HG03460 (cell line): Measurements from ENCODE around the gene SULT2A1.
"Not testable (repeated sequence)": the region's sequence is repeated elsewhere in the genome, so short reads cannot be mapped to it uniquely, and the experiment has no call there.

Experiments
- ATAC-seq: cut with Tn5 transposase; IDR thresholded peaks from one replicate; pipeline ENCODE4 v1.9.1; 2021; ENCODE audit not compliant: unreplicated experiment

The SULT2A1 gene

GRCh38 chr19:47886010-47886559 lies at the start of gene SULT2A1:
SULT2A1 (minus strand) TSS chr19:47886315; CDS start chr19:47886257, 58 bp downstream.
- ATAC-seq = no peak

- ATAC-seq = not testable (repeated sequence)
These were observed 42.5 kb upstream of the SULT2A1 start for GRCh38 chr19:47928581-47928980.

GRCh38 chr19:47920107-47920506 lies 34.0 kb upstream of the SULT2A1 start:
- not testable (repeated sequence) for ATAC-seq

- ATAC-seq = not testable (repeated sequence)
These were observed 24.1 kb upstream of the SULT2A1 start for GRCh38 chr19:47910191-47910590.

GRCh38 chr19:47909350-47909749 lies 23.2 kb upstream of the SULT2A1 start:
- ATAC-seq = not testable (repeated sequence)

- ATAC-seq = no peak
These were observed 15.3 kb upstream of the SULT2A1 start for GRCh38 chr19:47901370-47901769.

GRCh38 chr19:47899335-47899734 lies 13.2 kb upstream of the SULT2A1 start:
- no peak for ATAC-seq

GRCh38 chr19:47897861-47898260 lies 11.7 kb upstream of the SULT2A1 start:
- ATAC-seq = no peak

- ATAC-seq = no peak
These were observed 10.7 kb upstream of the SULT2A1 start for GRCh38 chr19:47896773-47897172.

- no peak for ATAC-seq
These were observed 9.9 kb upstream of the SULT2A1 start for GRCh38 chr19:47896019-47896418.

GRCh38 chr19:47895165-47895782 lies 9.2 kb upstream of the SULT2A1 start:
- no peak for ATAC-seq

GRCh38 chr19:47891923-47892666 lies 6.0 kb upstream of the SULT2A1 start:
- ATAC-seq = no peak

- ATAC-seq = no peak
These were observed 5.5 kb upstream of the SULT2A1 start for GRCh38 chr19:47891622-47891922.

GRCh38 chr19:47890865-47891621 lies 4.9 kb upstream of the SULT2A1 start:
- no peak for ATAC-seq

GRCh38 chr19:47885067-47885463 lies 1.1 kb downstream of the SULT2A1 start:
- no peak for ATAC-seq

- ATAC-seq = no peak
These were observed 3.2 kb downstream of the SULT2A1 start for GRCh38 chr19:47882890-47883289.

GRCh38 chr19:47881757-47882156 lies 4.4 kb downstream of the SULT2A1 start:
- no peak for ATAC-seq

GRCh38 chr19:47879385-47879784 lies 6.7 kb downstream of the SULT2A1 start:
- not testable (repeated sequence) for ATAC-seq

GRCh38 chr19:47878906-47879305 lies 7.2 kb downstream of the SULT2A1 start:
- ATAC-seq = no peak

- ATAC-seq = no peak
These were observed 20.9 kb downstream of the SULT2A1 start for GRCh38 chr19:47865166-47865565.

- no peak for ATAC-seq
These were observed 22.6 kb downstream of the SULT2A1 start for GRCh38 chr19:47863514-47863936.

GRCh38 chr19:47861630-47862029 lies 24.5 kb downstream of the SULT2A1 start:
- no peak for ATAC-seq
